GM12891 (cell line): Measurements from ENCODE around the gene CCDC85A.

Experiments
- POLR2A ChIP-seq: IDR thresholded peaks from 2 replicates; pipeline ENCODE4 v1.6.1; 2011; ENCODE audit warnings: low read depth, low read length, control low read depth
- POLR2AphosphoS5 ChIP-seq: IDR thresholded peaks from 2 replicates; pipeline ENCODE4 v1.6.1; 2011; ENCODE audit warnings: low read depth, low read length, control low read depth
- POU2F2 ChIP-seq: IDR thresholded peaks from 2 replicates; pipeline ENCODE4 v1.6.1; 2011; ENCODE audit warnings: low read depth, mild to moderate bottlenecking, control low read depth, low read length, moderate library complexity
- SPI1 ChIP-seq: IDR thresholded peaks from 2 replicates; pipeline ENCODE4 v1.6.1; 2011; ENCODE audit warnings: low read depth, low read length, control low read depth
- TAF1 ChIP-seq: IDR thresholded peaks from 2 replicates; pipeline ENCODE4 v1.6.1; 2011; ENCODE audit warnings: low read depth, low read length, control low read depth

- no peak for TF ChIP-seq POLR2A
- TF ChIP-seq POLR2AphosphoS5: no peak
- no peak for TF ChIP-seq POU2F2
- TF ChIP-seq TAF1: no peak
- no peak for TF ChIP-seq SPI1
Observed at GRCh38 chr2:56148825-56149224, 35.0 kb upstream of the CCDC85A start.
